ENCODE data around the gene BTBD2.

The BTBD2 gene

DNA sequence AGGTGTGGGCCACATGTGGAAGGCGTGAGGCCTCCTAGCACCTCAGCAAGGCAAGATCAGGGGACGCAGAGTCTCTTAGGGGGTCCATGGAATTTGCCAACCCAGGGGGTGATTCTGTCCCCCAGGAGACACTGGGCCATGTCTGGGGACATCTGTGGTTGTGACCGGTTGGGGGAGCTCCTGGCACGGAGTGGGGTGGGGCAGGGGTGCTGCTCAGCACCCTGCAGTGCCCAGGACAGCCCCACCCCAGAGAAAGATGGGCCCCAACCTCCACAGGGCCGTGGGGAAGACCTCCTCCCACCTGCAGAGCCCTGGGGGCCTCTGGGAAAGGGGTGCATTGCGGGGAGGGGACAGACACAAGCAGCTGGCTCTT is 31.5 kb upstream of the BTBD2 start:
- H2AK5ac ChIP-seq (ENCODE audit: low read length): no peak overlapping the region
- no CpG with 5 or more reads among the region's 6 CpGs for WGBS (ENCODE audit: extremely low coverage, insufficient coverage, insufficient read length)

DNA sequence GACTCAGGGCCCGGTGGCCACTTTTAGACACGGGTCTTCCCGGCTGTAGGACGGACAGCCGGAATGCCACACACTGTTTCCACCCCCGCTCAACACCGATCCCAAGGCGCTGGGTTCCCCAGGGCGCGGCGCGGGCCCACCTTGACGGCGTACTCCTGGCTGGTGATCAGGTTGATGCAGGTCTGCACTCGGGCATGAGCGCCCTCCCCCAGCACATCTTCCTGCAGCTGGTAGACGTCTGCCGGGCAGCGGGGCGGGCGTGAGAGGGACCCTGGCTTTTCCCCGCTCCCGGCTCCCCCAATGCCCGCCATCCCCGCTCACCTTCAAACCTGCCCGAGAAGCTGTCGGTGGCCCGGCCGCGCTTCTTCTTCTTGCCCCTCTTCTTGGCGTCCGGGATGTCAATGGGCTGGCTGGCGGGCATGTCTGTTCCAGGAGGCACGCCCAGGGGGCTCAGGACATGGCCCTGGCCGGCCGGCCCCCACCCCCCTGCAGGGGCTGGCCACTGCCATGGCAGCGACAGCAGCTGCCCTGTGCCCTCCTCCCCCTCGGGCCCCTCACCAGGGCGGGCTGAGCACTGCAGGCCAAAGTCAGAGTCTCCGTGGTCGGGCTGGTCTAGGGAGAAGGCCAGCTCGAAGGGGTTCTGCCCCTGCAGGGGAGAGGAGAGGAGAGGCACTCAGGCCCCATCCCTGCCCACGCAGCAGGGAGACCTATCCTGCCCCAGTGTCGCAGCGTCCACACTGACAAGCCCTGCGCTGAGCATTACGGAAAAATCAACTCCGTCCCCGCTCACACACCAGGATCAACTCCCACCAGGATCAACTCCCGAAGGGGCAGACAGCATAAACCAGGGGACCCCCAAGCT is 30.8 kb upstream of the BTBD2 start:
- Histone ChIP-seq H3K79me2 (ENCODE audit: control insufficient read depth, insufficient read depth, low read length, poor library complexity) (peaks cover 19% of the 10 kb centered on the region), H2BK5ac (ENCODE audit: low read depth, low read length, poor library complexity) (no peak overlapping the region), H3K9me3 (ENCODE audit: insufficient read depth, low read depth, low read length) (peaks cover 1% of the 10 kb centered on the region), H3K23ac (ENCODE audit: low read length) (no peak overlapping the region), H2BK12ac (ENCODE audit: low read length) (no peak overlapping the region), H2AFZ (ENCODE audit: insufficient read depth, low read length, poor library complexity) (peak overlapping the region; percentile 17), H3K79me1 (ENCODE audit: low read length) (peaks cover 20% of the 10 kb centered on the region), H3K27me3 (ENCODE audit: insufficient read depth, low read length) (no peaks in the 10 kb centered on the region), H4K8ac (ENCODE audit: low read depth, low read length) (no peak overlapping the region), H3K14ac (ENCODE audit: low read length) (no peak overlapping the region), H3K27ac (ENCODE audit: low read depth, low read length) (no peak overlapping the region), H3K9ac (ENCODE audit: low read length) (no peak overlapping the region), H3K4me2 (ENCODE audit: low read length) (no peak overlapping the region), H2AK5ac (ENCODE audit: low read length) (no peak overlapping the region), H3K18ac (ENCODE audit: low read length) (no peak overlapping the region), H3K4ac (ENCODE audit: low read depth, low read length) (no peak overlapping the region), H3K4me1 (ENCODE audit: control insufficient read depth in 1 of 2, insufficient read depth in 2 of 2, low read length in 2 of 2) (peaks cover 27 to 37% of the 10 kb centered on the region in 2 experiments), H4K91ac (ENCODE audit: low read depth, low read length) (no peak overlapping the region), H3K4me3 (ENCODE audit: low read depth, low read length) (no peak overlapping the region), H4K12ac (ENCODE audit: low read depth, low read length) (no peak overlapping the region), H2BK120ac (ENCODE audit: insufficient read depth, low read length, poor library complexity) (no peak overlapping the region), H3K36me3 (ENCODE audit: control insufficient read depth in 1 of 2, insufficient read depth in 2 of 2, low read length in 2 of 2) (peaks cover 56 to 61% of the 10 kb centered on the region in 2 experiments)
- no CpG with 5 or more reads among the region's 50 CpGs for WGBS (ENCODE audit: extremely low coverage, insufficient coverage, insufficient read length)
- no peak for DNase-seq

More for the DNA sequence above, 31.5 kb upstream of the BTBD2 start:
- Histone ChIP-seq H3K23ac (ENCODE audit: low read length) (no peak overlapping the region), H3K36me3 (ENCODE audit: control insufficient read depth in 1 of 2, insufficient read depth in 2 of 2, low read length in 2 of 2) (peaks cover 52 to 55% of the 10 kb centered on the region in 2 experiments), H2BK120ac (ENCODE audit: insufficient read depth, low read length, poor library complexity) (no peak overlapping the region), H3K27ac (ENCODE audit: low read depth, low read length) (no peak overlapping the region), H2BK5ac (ENCODE audit: low read depth, low read length, poor library complexity) (no peak overlapping the region), H3K79me2 (ENCODE audit: control insufficient read depth, insufficient read depth, low read length, poor library complexity) (peaks cover 19% of the 10 kb centered on the region), H4K12ac (ENCODE audit: low read depth, low read length) (no peak overlapping the region), H3K4me1 (ENCODE audit: control insufficient read depth in 1 of 2, insufficient read depth in 2 of 2, low read length in 2 of 2) (peaks cover 24 to 36% of the 10 kb centered on the region in 2 experiments), H3K27me3 (ENCODE audit: insufficient read depth, low read length) (no peaks in the 10 kb centered on the region), H3K9me3 (ENCODE audit: insufficient read depth, low read depth, low read length) (no peaks in the 10 kb centered on the region), H3K9ac (ENCODE audit: low read length) (no peak overlapping the region), H2AFZ (ENCODE audit: insufficient read depth, low read length, poor library complexity) (no peak overlapping the region), H3K14ac (ENCODE audit: low read length) (no peak overlapping the region), H3K79me1 (ENCODE audit: low read length) (peaks cover 18% of the 10 kb centered on the region), H4K8ac (ENCODE audit: low read depth, low read length) (no peak overlapping the region), H2BK12ac (ENCODE audit: low read length) (no peak overlapping the region), H3K4me3 (ENCODE audit: low read depth, low read length) (no peak overlapping the region), H4K91ac (ENCODE audit: low read depth, low read length) (no peak overlapping the region), H3K4me2 (ENCODE audit: low read length) (no peak overlapping the region), H3K18ac (ENCODE audit: low read length) (no peak overlapping the region), H3K4ac (ENCODE audit: low read depth, low read length) (no peak overlapping the region)
- no peak for DNase-seq

DNA sequence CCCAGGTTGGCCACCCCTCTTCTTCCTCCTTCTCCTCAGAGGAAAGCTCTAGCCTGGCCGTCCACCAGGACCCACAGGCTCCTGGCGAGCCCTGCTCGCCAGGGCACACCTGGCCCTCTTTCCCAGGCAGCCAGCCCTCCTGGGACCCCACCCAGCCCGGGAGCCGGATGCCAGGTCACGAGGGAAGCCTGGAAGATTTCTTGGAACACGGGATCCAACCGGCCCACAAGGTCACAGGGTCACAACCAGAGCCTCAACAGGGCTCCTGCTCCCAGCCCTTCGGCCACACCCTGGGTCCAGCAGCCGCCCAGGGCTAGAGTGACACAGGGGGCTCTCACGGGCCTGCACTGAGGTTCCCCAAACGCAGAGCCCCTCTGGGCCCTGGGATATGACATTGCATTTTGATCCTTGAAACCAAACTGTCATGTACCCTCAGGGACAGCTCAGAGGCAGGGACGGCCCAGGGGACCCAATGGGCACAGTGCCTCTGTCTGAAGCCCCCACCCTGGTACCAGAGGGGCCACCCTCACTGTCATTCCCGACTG is 30.1 kb upstream of the BTBD2 start:
- Histone ChIP-seq H3K14ac (ENCODE audit: low read length) (no peak overlapping the region), H3K9ac (ENCODE audit: low read length) (no peak overlapping the region), H3K4me1 (ENCODE audit: control insufficient read depth in 1 of 2, insufficient read depth in 2 of 2, low read length in 2 of 2) (peaks cover 27 to 37% of the 10 kb centered on the region in 2 experiments), H3K79me2 (ENCODE audit: control insufficient read depth, insufficient read depth, low read length, poor library complexity) (peaks cover 17% of the 10 kb centered on the region), H3K23ac (ENCODE audit: low read length) (no peak overlapping the region), H3K27me3 (ENCODE audit: insufficient read depth, low read length) (no peaks in the 10 kb centered on the region), H3K4ac (ENCODE audit: low read depth, low read length) (no peak overlapping the region), H3K9me3 (ENCODE audit: insufficient read depth, low read depth, low read length) (peaks cover 1% of the 10 kb centered on the region), H2BK5ac (ENCODE audit: low read depth, low read length, poor library complexity) (no peak overlapping the region), H3K36me3 (ENCODE audit: control insufficient read depth in 1 of 2, insufficient read depth in 2 of 2, low read length in 2 of 2) (peaks cover 63 to 68% of the 10 kb centered on the region in 2 experiments), H3K79me1 (ENCODE audit: low read length) (peaks cover 18% of the 10 kb centered on the region), H2AFZ (ENCODE audit: insufficient read depth, low read length, poor library complexity) (no peak overlapping the region), H2BK12ac (ENCODE audit: low read length) (no peak overlapping the region), H2AK5ac (ENCODE audit: low read length) (no peak overlapping the region), H4K8ac (ENCODE audit: low read depth, low read length) (no peak overlapping the region), H3K4me2 (ENCODE audit: low read length) (no peak overlapping the region), H3K27ac (ENCODE audit: low read depth, low read length) (no peak overlapping the region), H4K91ac (ENCODE audit: low read depth, low read length) (no peak overlapping the region), H2BK120ac (ENCODE audit: insufficient read depth, low read length, poor library complexity) (no peak overlapping the region), H3K18ac (ENCODE audit: low read length) (no peak overlapping the region), H4K12ac (ENCODE audit: low read depth, low read length) (no peak overlapping the region), H3K4me3 (ENCODE audit: low read depth, low read length) (no peak overlapping the region)
- no CpG with 5 or more reads among the region's 14 CpGs for WGBS (ENCODE audit: extremely low coverage, insufficient coverage, insufficient read length)
- DNase-seq: no peak

DNA sequence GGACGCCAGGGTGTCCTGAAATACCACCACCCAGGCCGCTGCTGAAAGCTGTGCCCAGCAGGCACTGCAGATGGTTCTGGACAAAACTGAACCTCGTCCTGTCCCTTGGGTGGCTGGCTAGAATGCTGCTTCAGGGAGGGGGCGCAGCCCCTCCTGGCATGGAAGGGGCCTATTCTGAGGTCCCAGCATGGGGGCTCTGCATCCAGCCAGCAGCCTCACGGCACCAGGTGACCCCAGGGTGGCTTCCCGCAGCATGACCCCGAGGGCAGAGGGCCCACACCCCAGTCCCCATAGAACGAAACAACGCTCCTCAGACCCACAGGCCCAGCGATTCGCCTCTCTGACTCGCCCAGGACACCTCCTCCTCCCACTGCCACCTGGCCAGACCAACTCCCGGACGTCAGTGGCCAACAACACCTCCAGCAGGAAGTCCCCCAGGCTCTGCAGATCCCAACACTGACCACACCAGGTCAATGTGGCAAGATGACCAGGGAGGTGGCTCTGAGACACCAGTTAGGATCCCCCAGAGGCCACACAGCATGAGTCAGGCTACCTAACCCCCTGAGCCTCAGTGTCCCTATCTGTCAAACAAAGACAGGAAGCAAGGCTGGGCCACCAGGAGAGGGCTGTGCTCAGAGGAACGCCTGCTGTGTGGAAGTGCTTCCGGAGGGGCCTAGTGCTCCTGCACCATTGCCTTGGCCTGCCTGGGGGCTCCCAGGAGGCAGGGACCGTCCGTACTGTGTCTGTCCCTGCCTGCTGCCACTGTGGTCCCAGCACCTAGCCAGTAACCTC is 29.4 kb upstream of the BTBD2 start:
- H2BK120ac ChIP-seq (ENCODE audit: insufficient read depth, low read length, poor library complexity): no peak overlapping the region
- no peak overlapping the region for H2BK5ac ChIP-seq (ENCODE audit: low read depth, low read length, poor library complexity)
- DNase-seq: no peak

More for the DNA sequence above, 29.4 kb upstream of the BTBD2 start:
- no peak overlapping the region for H3K18ac ChIP-seq (ENCODE audit: low read length)
- H3K27me3 ChIP-seq (ENCODE audit: insufficient read depth, low read length): no peaks in the 10 kb centered on the region
- no peak overlapping the region for H3K27ac ChIP-seq (ENCODE audit: low read depth, low read length)
- no peak overlapping the region for H4K12ac ChIP-seq (ENCODE audit: low read depth, low read length)
- no peak overlapping the region for H2BK12ac ChIP-seq (ENCODE audit: low read length)
- no peak overlapping the region for H3K4ac ChIP-seq (ENCODE audit: low read depth, low read length)
- peaks cover 13% of the 10 kb centered on the region for H3K79me1 ChIP-seq (ENCODE audit: low read length)
- WGBS (ENCODE audit: extremely low coverage, insufficient coverage, insufficient read length): no CpG with 5 or more reads among the region's 18 CpGs
- no peak overlapping the region for H4K8ac ChIP-seq (ENCODE audit: low read depth, low read length)
- H2AFZ ChIP-seq (ENCODE audit: insufficient read depth, low read length, poor library complexity): no peak overlapping the region
- no peak overlapping the region for H3K9ac ChIP-seq (ENCODE audit: low read length)
- H3K9me3 ChIP-seq (ENCODE audit: insufficient read depth, low read depth, low read length): peaks cover 1% of the 10 kb centered on the region
- H3K23ac ChIP-seq (ENCODE audit: low read length): no peak overlapping the region
- H4K91ac ChIP-seq (ENCODE audit: low read depth, low read length): no peak overlapping the region
- no peak overlapping the region for H3K14ac ChIP-seq (ENCODE audit: low read length)
- H3K4me1 ChIP-seq (ENCODE audit: control insufficient read depth in 1 of 2, insufficient read depth in 2 of 2, low read length in 2 of 2): peaks cover 27 to 33% of the 10 kb centered on the region in 2 experiments
- peaks cover 70 to 75% of the 10 kb centered on the region in 2 experiments for H3K36me3 ChIP-seq (ENCODE audit: control insufficient read depth in 1 of 2, insufficient read depth in 2 of 2, low read length in 2 of 2)
- H2AK5ac ChIP-seq (ENCODE audit: low read length): no peak overlapping the region
- H3K79me2 ChIP-seq (ENCODE audit: control insufficient read depth, insufficient read depth, low read length, poor library complexity): peaks cover 12% of the 10 kb centered on the region
- no peak overlapping the region for H3K4me3 ChIP-seq (ENCODE audit: low read depth, low read length)
- no peak overlapping the region for H3K4me2 ChIP-seq (ENCODE audit: low read length)
